Measurements from ENCODE around the gene UGGT2.
"Not testable (repeated sequence)": the region's sequence is repeated elsewhere in the genome, so short reads cannot be mapped to it uniquely, and the experiment has no call there.

DNA sequence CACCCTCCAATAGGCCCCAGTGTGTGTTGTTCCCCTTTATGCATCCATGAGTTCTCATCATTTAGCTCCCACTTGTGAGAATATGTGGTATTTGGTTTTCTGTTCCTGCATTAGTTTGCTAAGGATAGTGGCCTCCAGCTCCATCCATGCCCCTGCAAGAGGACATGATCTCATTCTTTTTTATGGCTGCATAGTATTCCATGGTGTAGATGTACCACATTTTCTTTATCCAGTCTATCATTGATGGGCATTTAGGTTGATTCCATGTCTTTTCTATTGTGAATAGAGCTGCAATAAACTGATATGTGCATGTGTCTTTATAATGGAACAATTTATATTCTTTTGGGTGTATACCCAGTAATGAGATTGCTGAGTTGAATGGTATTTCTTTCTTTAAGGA is 263.9 kb downstream of the UGGT2 start:
- TF ChIP-seq, protein P1, sequence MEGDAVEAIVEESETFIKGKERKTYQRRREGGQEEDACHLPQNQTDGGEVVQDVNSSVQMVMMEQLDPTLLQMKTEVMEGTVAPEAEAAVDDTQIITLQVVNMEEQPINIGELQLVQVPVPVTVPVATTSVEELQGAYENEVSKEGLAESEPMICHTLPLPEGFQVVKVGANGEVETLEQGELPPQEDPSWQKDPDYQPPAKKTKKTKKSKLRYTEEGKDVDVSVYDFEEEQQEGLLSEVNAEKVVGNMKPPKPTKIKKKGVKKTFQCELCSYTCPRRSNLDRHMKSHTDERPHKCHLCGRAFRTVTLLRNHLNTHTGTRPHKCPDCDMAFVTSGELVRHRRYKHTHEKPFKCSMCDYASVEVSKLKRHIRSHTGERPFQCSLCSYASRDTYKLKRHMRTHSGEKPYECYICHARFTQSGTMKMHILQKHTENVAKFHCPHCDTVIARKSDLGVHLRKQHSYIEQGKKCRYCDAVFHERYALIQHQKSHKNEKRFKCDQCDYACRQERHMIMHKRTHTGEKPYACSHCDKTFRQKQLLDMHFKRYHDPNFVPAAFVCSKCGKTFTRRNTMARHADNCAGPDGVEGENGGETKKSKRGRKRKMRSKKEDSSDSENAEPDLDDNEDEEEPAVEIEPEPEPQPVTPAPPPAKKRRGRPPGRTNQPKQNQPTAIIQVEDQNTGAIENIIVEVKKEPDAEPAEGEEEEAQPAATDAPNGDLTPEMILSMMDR (IDR thresholded peaks at IDR 0.05 in 8 of 11, conservative IDR thresholded peaks at IDR 0.05 in 3 of 11): not testable (repeated sequence)
- TF ChIP-seq POLR2A (IDR thresholded peaks at IDR 0.05): not testable (repeated sequence)
